ENCODE measurements around the gene FYB2.

- TF ChIP-seq ZFP3 (CRISPR knock-in tag; IDR thresholded peaks at IDR 0.05) = no peak
- TF ChIP-seq PATZ1 (CRISPR knock-in tag; IDR thresholded peaks at IDR 0.05; ENCODE audit: borderline replicate concordance) = no peak
- no peak for TF ChIP-seq TCF4 (CRISPR knock-in tag; IDR thresholded peaks at IDR 0.05; ENCODE audit: borderline replicate concordance)
- TF ChIP-seq CREB5 (CRISPR knock-in tag; IDR thresholded peaks at IDR 0.05; ENCODE audit: low read depth) = no peak
- TF ChIP-seq CSRNP3 (CRISPR knock-in tag; IDR thresholded peaks at IDR 0.05) = no peak
- no peak for TF ChIP-seq CSDC2 (CRISPR knock-in tag; IDR thresholded peaks at IDR 0.05)
Measured at GRCh38 chr1:56782773-56783172, 36.4 kb downstream of the FYB2 start.
